ENCODE results near the gene MS4A4E. TPM values are rescaled to one million over a fixed set of nuclear protein-coding genes. Genes with fewer than 3 reads are reported as not detected.

MS4A4E gene
- total RNA-seq, 1 experiment from 2014 or later, result 0.42 TPM

DNA sequence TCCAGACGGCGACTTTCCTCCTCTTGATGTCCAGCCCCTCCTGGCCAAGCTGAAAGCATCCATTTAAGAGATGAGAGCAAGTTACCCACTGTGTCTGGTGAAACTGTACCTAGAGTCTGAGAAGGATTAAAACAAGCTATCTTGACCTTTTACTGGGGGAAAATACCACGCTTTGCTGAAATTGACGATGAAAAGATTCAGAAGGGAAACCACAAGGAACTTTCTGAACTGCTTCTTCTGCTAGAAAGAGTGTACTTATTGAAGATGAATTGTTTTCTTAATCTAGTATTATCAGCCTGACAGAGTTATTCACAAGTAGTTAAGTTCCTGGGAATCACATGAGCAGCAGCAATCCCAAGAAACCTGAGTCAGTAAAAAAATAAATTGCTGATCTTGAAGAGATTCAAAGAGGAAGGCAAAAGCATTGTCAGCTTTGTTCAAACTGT is 47.0 kb downstream of the MS4A4E start:
- H4K20me1 ChIP-seq (ENCODE audit: control insufficient read depth, insufficient read depth, insufficient read length), result no peaks in the 10 kb centered on the region
- no peak overlapping the region for H3K4me3 Mint-ChIP-seq
- H3K4me2 ChIP-seq (ENCODE audit: insufficient read depth, insufficient read length, low read length), result no peak overlapping the region
- no peak overlapping the region for H2BK5ac ChIP-seq (ENCODE audit: insufficient read length, low read length)
- no peak overlapping the region for H2BK120ac ChIP-seq (ENCODE audit: low read depth, low read length, poor library complexity, severe bottlenecking)
- no peaks in the 10 kb centered on the region for H3K27me3 Mint-ChIP-seq (ENCODE audit: low read depth)
- no peak overlapping the region for H3K27ac ChIP-seq (ENCODE audit: insufficient read length, low read depth, low read length)
- H4K5ac ChIP-seq (ENCODE audit: insufficient read length, low read depth, low read length), result no peak overlapping the region
- no peak overlapping the region for H3T11ph ChIP-seq (ENCODE audit: low read length)
- no peak overlapping the region for H3K27ac Mint-ChIP-seq
- no peak overlapping the region for H3K18ac ChIP-seq (ENCODE audit: insufficient read length, low read depth, low read length)
- TF ChIP-seq, protein P1, sequence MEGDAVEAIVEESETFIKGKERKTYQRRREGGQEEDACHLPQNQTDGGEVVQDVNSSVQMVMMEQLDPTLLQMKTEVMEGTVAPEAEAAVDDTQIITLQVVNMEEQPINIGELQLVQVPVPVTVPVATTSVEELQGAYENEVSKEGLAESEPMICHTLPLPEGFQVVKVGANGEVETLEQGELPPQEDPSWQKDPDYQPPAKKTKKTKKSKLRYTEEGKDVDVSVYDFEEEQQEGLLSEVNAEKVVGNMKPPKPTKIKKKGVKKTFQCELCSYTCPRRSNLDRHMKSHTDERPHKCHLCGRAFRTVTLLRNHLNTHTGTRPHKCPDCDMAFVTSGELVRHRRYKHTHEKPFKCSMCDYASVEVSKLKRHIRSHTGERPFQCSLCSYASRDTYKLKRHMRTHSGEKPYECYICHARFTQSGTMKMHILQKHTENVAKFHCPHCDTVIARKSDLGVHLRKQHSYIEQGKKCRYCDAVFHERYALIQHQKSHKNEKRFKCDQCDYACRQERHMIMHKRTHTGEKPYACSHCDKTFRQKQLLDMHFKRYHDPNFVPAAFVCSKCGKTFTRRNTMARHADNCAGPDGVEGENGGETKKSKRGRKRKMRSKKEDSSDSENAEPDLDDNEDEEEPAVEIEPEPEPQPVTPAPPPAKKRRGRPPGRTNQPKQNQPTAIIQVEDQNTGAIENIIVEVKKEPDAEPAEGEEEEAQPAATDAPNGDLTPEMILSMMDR (conservative IDR thresholded peaks at IDR 0.05), result no peak
- H2BK20ac ChIP-seq (ENCODE audit: low read depth, low read length, poor library complexity, severe bottlenecking), result no peak overlapping the region
- no peak overlapping the region for H4K91ac ChIP-seq (ENCODE audit: insufficient read length, low read depth, low read length)
- H3K36me3 Mint-ChIP-seq (ENCODE audit: insufficient read depth in 1 of 3, low read depth in 3 of 3), result peaks cover 5 to 7% (median 5%) of the 10 kb centered on the region in 3 experiments; a peak in 5 of 7 replicates
- H3K9me3 Mint-ChIP-seq, result peaks cover 20% of the 10 kb centered on the region in 2 experiments
- no peak for DNase-seq
- no peak overlapping the region for H3K14ac ChIP-seq (ENCODE audit: insufficient read depth, low read length)
- no peaks in the 10 kb centered on the region for H3K27me3 ChIP-seq (ENCODE audit: insufficient read depth, low read length)
- no peak overlapping the region for H3K4ac ChIP-seq (ENCODE audit: low read depth, low read length)
- no peak overlapping the region for H3K9ac ChIP-seq (ENCODE audit: extremely low read depth, insufficient read length, low read length)
- no peak overlapping the region for H2BK12ac ChIP-seq (ENCODE audit: insufficient read length, low read depth, low read length)
- no peak overlapping the region for H2AFZ ChIP-seq (ENCODE audit: low read length)
- no peak overlapping the region for H3K23ac ChIP-seq (ENCODE audit: insufficient read length, low read depth, low read length)
- H3K4me1 ChIP-seq (ENCODE audit: insufficient read depth, low read length), result no peaks in the 10 kb centered on the region
- H3K79me1 ChIP-seq (ENCODE audit: insufficient read depth, low read depth, low read length, poor library complexity, severe bottlenecking), result no peaks in the 10 kb centered on the region
- no peaks in the 10 kb centered on the region for H3K23me2 ChIP-seq (ENCODE audit: insufficient read length, low read depth, low read length, poor library complexity, severe bottlenecking)
- H3K9me3 ChIP-seq (ENCODE audit: control insufficient read depth, low read depth, low read length), result no peaks in the 10 kb centered on the region
- H4K8ac ChIP-seq (replicated peaks; ENCODE audit: insufficient read length, low read depth, low read length), result no peak overlapping the region
- WGBS (ENCODE audit: extremely low coverage, insufficient read length, low lambda C conversion rate), result no CpG with 5 or more reads among the region's 4 CpGs
- H3K79me2 ChIP-seq (ENCODE audit: insufficient read depth, low read length), result no peaks in the 10 kb centered on the region
- no peak overlapping the region for H2AK5ac ChIP-seq (ENCODE audit: insufficient read length, low read length)
- H2BK15ac ChIP-seq (ENCODE audit: low read depth, low read length), result no peak overlapping the region
- H3K4me1 Mint-ChIP-seq, result peaks cover 12 to 14% of the 10 kb centered on the region in 2 experiments
- H3K56ac ChIP-seq (ENCODE audit: insufficient read length, low read depth, low read length), result no peak overlapping the region

Data from H9 (cell line).